GM20000 (cell line): ENCODE data around the gene SLC6A3.

Experiments used
- DNase-seq: peaks from one replicate; pipeline ENCODE4 v3.0.0; 2012; ENCODE audit warnings: low spot score
- TF ChIP-seq, protein P1 (sequence below): IDR thresholded peaks from 2 replicates; pipeline ENCODE4 v1.5.1; 2012; ENCODE audit warnings: mild to moderate bottlenecking, control low read depth; ENCODE audit errors: extremely low read depth, missing control alignments

The SLC6A3 gene

DNA sequence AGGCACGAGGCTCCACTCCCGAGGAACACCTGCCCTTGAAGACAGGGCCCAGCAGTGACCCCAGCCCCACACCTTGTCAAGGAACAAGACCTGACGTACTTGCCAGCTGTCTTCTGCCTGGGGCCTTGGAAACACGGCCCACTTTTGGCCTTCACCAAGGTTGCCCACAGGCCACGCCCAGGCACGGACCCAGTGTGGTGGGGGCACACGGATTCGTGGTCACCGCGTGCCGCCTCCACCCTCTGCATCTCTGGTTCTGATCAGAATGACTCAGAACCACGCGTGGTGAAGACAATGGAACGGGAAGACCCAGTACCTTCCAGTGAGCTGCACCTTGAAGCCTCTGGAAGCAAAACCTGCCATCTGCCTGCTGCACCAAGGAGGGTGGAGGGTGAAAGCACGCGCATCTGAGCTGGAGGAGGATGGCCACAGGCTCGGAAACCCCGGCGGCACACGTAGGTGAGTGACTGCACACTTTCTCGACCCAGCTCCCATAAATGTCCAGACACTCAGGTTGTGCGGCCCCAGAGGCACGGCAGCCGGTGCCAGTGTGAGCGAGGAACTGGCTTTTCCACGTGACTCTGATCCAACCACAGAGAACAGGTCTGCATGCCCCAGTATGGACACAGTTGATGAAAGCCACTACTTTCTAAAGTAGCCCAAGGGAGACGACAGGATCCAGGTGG is 42.0 kb upstream of the SLC6A3 start:
- DNase-seq, result no peak
- TF ChIP-seq, protein P1, sequence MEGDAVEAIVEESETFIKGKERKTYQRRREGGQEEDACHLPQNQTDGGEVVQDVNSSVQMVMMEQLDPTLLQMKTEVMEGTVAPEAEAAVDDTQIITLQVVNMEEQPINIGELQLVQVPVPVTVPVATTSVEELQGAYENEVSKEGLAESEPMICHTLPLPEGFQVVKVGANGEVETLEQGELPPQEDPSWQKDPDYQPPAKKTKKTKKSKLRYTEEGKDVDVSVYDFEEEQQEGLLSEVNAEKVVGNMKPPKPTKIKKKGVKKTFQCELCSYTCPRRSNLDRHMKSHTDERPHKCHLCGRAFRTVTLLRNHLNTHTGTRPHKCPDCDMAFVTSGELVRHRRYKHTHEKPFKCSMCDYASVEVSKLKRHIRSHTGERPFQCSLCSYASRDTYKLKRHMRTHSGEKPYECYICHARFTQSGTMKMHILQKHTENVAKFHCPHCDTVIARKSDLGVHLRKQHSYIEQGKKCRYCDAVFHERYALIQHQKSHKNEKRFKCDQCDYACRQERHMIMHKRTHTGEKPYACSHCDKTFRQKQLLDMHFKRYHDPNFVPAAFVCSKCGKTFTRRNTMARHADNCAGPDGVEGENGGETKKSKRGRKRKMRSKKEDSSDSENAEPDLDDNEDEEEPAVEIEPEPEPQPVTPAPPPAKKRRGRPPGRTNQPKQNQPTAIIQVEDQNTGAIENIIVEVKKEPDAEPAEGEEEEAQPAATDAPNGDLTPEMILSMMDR, result no peak

DNA sequence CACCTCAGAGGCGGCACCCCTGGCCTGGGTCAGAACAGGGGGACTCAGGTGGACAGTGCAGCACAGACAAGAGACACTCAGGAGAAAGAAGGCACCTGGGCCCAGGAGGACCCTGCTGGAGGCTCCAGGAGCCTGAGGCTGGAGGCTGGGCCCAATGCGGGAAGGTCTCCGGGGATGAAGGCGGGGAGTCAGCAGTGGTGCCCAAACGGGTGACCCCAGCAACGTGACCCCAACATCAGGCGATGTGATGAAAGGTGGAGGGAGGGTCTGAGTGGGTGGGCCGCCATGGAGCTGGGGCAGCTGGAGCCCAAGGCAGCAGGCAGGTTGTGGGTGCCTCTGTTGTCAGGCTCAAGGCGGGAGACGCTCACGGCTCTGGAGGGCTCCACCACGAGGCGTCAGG is 41.0 kb upstream of the SLC6A3 start:
- TF ChIP-seq, protein P1, result no peak
- no peak for DNase-seq

DNA sequence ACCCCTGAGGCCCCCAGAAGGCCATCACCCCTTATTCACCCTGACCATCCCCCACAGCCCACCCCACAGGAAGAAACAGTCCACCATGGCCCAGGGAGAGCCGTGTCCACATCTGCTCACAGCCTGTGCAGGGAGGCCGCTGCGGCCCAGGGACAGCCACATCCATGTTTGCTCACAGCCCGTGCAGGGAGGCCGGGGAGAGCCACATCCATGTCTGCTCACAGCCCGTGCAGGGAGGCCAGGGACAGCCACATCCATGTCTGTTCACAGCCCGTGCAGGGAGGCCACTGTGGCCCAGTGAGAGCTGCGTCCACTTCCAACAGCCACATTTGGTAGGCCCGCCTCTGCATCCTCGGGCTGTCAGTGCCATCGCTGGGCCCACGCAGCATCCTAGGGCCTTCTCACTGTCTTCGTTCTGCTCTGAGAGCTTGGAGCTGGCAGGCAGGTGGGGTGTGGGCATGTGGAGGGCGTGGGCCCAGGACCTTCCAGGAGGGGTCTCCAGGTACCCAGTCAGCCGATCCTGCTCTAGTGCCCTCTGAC is 40.4 kb upstream of the SLC6A3 start:
- TF ChIP-seq, protein P1, result no peak
- no peak for DNase-seq

DNA sequence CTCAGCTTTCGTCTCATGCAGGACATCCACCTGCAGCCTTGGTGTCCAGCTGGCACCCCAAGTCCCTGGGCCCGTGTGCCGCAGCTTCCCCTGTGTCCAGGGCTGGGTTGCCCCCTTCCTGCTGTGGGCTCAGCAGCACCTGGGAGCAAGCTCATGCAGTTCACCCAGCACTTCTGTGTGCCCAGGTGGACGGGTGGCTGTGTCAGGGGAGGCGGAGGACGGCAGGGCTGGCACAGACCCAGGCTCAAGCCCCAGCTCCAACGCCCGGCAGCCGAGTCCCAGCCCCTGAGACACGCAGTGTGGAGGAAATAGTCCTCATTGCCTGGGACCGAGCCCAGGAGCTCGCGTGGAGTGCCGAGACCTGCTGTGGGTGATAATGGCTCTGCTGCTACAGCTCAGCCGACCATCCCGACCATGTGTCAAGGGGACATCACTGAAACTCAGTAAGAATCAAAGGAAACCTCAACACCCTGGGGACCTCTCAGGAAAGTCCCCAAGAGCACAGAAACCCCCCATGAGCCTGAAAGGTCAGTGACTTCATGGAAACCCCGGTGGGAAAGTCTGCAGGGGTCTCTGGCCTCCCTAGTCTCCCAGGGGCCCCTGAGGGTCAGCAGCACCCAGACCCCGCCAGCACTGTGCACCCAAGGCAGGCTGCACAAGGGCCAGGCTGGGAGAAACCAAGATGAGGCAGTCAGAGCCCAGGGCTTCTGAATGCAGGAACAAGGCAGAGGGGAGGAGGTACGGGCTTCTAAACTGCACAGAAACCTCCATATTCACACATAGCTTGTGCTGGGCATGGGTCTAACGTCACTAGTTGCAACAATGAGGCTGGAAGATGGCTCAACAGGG is 39.7 kb upstream of the SLC6A3 start:
- TF ChIP-seq, protein P1, result no peak

DNA sequence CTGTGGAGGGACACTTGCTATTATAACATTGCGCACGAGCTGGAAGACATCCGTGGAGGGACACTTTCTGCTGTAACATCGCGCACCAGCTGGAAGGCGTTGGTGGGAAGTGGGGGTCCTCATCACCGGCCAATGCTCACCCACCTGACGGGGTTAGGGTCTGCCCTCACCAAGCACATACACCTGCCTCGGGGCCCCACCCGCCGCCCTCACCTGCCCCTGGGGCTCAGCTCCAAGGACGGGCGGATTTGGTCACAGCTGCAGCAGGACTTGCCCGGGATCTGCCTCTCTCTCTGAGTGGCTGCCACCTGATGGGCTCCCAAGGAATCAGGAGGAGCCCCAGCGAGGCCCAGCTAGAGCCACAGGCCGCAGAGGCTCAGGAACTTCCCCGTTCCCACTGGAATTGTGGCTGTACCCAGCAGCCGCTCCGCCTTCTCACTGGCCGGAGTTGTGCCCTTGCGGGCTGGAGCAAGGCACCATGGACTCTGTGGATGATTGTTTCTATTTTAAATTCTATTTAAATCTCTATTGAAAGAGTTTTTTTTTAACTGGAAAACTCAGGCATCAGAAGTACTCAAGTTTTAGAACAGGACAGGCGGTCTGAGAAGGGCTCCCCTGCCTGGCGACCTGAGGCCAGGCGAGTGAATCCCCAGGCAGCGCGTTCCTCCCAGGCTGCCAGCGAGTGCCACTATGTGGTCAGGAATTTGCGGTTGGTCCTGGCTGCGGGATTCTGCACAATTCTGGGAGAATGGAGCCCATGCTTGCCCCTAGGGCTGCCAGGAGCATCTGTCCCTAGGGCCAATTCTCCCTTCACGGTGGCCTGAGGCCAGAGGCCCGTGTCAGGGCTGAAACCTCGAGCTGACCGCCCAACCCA is 38.9 kb upstream of the SLC6A3 start:
- TF ChIP-seq, protein P1, result no peak

More for the DNA sequence above, 39.7 kb upstream of the SLC6A3 start:
- DNase-seq, result peak; percentile 89

DNA sequence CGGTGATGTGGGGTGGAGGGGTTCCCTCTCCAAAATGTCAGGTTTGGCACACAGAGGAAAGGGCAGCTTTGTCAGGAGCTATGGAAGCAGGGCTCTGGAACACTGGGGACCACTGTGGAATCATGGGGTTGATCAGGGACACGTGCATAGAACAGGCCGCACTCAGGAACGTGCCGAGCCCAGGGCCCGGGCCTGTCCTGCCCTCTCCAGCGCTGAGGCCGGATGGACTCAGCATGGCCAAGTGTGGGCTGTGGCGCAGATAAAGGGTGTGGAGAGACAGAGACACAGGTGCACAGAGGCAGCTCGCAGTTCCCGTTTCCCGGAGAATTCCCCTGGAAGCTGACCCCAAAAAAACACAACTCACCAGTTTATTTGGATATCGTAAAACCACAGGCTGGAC is 37.8 kb upstream of the SLC6A3 start:
- TF ChIP-seq, protein P1, result no peak
- DNase-seq, result no peak

More for the DNA sequence above, 38.9 kb upstream of the SLC6A3 start:
- DNase-seq, result no peak
